ENCODE data around the gene ZBED4.

The ZBED4 gene

GRCh38 chr22:49922926-49923325, 69.3 kb downstream of the ZBED4 start:
- DNase-seq (ENCODE audit: low read depth), result no peak

GRCh38 chr22:49923445-49923844, 69.8 kb downstream of the ZBED4 start:
- no peak for DNase-seq (ENCODE audit: low read depth)

- no peak for DNase-seq (ENCODE audit: low read depth)
These were observed 70.6 kb downstream of the ZBED4 start for GRCh38 chr22:49924113-49924833.

- DNase-seq (ENCODE audit: low read depth), result no peak
These were observed 72.0 kb downstream of the ZBED4 start for GRCh38 chr22:49925525-49926128.

- DNase-seq (ENCODE audit: low read depth), result no peak
These were observed 73.3 kb downstream of the ZBED4 start for GRCh38 chr22:49926916-49927315.

GRCh38 chr22:49927483-49928184, 74.0 kb downstream of the ZBED4 start:
- DNase-seq (ENCODE audit: low read depth), result no peak

GRCh38 chr22:49928185-49928495, 74.5 kb downstream of the ZBED4 start:
- DNase-seq (ENCODE audit: low read depth), result no peak

GRCh38 chr22:49928555-49929210, 75.0 kb downstream of the ZBED4 start:
- DNase-seq (ENCODE audit: low read depth), result no peak

GRCh38 chr22:49929211-49929979, 75.8 kb downstream of the ZBED4 start:
- DNase-seq (ENCODE audit: low read depth), result no peak

GRCh38 chr22:49929994-49930575, 76.4 kb downstream of the ZBED4 start:
- no peak for DNase-seq (ENCODE audit: low read depth)

GRCh38 chr22:49930596-49931412, 77.2 kb downstream of the ZBED4 start:
- no peak for DNase-seq (ENCODE audit: low read depth)

- DNase-seq (ENCODE audit: low read depth), result no peak
These were observed 79.9 kb downstream of the ZBED4 start for GRCh38 chr22:49933236-49934159.

- DNase-seq (ENCODE audit: low read depth), result no peak
These were observed 80.7 kb downstream of the ZBED4 start for GRCh38 chr22:49934160-49934890.

GRCh38 chr22:49934891-49935557, 81.4 kb downstream of the ZBED4 start:
- no peak for DNase-seq (ENCODE audit: low read depth)

GRCh38 chr22:49935561-49935960, 81.9 kb downstream of the ZBED4 start:
- no peak for DNase-seq (ENCODE audit: low read depth)

- DNase-seq (ENCODE audit: low read depth), result peak; percentile 79
These were observed 82.7 kb downstream of the ZBED4 start for GRCh38 chr22:49936018-49936972.
